ENCODE measurements around the gene PCDHB11.

GRCh38 chr5:141182248-141182647 is 17.2 kb upstream of the PCDHB11 start, which contains the start of gene PCDHB16:
- TF ChIP-seq, protein P1, sequence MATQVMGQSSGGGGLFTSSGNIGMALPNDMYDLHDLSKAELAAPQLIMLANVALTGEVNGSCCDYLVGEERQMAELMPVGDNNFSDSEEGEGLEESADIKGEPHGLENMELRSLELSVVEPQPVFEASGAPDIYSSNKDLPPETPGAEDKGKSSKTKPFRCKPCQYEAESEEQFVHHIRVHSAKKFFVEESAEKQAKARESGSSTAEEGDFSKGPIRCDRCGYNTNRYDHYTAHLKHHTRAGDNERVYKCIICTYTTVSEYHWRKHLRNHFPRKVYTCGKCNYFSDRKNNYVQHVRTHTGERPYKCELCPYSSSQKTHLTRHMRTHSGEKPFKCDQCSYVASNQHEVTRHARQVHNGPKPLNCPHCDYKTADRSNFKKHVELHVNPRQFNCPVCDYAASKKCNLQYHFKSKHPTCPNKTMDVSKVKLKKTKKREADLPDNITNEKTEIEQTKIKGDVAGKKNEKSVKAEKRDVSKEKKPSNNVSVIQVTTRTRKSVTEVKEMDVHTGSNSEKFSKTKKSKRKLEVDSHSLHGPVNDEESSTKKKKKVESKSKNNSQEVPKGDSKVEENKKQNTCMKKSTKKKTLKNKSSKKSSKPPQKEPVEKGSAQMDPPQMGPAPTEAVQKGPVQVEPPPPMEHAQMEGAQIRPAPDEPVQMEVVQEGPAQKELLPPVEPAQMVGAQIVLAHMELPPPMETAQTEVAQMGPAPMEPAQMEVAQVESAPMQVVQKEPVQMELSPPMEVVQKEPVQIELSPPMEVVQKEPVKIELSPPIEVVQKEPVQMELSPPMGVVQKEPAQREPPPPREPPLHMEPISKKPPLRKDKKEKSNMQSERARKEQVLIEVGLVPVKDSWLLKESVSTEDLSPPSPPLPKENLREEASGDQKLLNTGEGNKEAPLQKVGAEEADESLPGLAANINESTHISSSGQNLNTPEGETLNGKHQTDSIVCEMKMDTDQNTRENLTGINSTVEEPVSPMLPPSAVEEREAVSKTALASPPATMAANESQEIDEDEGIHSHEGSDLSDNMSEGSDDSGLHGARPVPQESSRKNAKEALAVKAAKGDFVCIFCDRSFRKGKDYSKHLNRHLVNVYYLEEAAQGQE (IDR thresholded peaks at IDR 0.05): no peak
- TF ChIP-seq SP1 (IDR thresholded peaks at IDR 0.05): no peak
- peak; percentile 4 for TF ChIP-seq CTCF (IDR thresholded peaks at IDR 0.05; ENCODE audit: low read depth, low read length, missing input control)
- TF ChIP-seq, protein P2, sequence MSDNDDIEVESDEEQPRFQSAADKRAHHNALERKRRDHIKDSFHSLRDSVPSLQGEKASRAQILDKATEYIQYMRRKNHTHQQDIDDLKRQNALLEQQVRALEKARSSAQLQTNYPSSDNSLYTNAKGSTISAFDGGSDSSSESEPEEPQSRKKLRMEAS (IDR thresholded peaks at IDR 0.05): no peak
- TF ChIP-seq JUND (IDR thresholded peaks at IDR 0.05): no peak
- TF ChIP-seq FOXA1 (IDR thresholded peaks at IDR 0.05): no peak
- TF ChIP-seq, protein P3, sequence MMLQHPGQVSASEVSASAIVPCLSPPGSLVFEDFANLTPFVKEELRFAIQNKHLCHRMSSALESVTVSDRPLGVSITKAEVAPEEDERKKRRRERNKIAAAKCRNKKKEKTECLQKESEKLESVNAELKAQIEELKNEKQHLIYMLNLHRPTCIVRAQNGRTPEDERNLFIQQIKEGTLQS (IDR thresholded peaks at IDR 0.05): no peak
- TF ChIP-seq GABPA (IDR thresholded peaks at IDR 0.05 in 1 of 2, conservative IDR thresholded peaks at IDR 0.05 in 1 of 2): no peak
- TF ChIP-seq TAF1 (conservative IDR thresholded peaks at IDR 0.05): no peak
